Left renal cortex interstitium (tissue), 4 donors: Measurements from ENCODE around the gene MRPL2. TPM values are rescaled to one million over a fixed set of nuclear protein-coding genes. Genes with fewer than 3 reads are reported as not detected.

Experiments
- DNase-seq, 4 donors: peaks; one replicate each; pipeline ENCODE4 v3.0.0-alpha.2; 2013; ENCODE audit warnings: low read depth in 4 of 4, low spot score in 2 of 4, missing footprints in 1 of 4
- polyA plus RNA-seq, 4 donors: library from polyadenylated mRNA; unstranded; fragments of 120-200 nt; gene quantifications; one replicate each; pipeline ENCODE4 v1.2.1, GENCODE V29; 2013; ENCODE audit not compliant: insufficient read length in 4 of 4

The MRPL2 gene
- polyA plus RNA-seq, 4 donors, result 57.5 to 75.2 (median 67.6) TPM

DNA sequence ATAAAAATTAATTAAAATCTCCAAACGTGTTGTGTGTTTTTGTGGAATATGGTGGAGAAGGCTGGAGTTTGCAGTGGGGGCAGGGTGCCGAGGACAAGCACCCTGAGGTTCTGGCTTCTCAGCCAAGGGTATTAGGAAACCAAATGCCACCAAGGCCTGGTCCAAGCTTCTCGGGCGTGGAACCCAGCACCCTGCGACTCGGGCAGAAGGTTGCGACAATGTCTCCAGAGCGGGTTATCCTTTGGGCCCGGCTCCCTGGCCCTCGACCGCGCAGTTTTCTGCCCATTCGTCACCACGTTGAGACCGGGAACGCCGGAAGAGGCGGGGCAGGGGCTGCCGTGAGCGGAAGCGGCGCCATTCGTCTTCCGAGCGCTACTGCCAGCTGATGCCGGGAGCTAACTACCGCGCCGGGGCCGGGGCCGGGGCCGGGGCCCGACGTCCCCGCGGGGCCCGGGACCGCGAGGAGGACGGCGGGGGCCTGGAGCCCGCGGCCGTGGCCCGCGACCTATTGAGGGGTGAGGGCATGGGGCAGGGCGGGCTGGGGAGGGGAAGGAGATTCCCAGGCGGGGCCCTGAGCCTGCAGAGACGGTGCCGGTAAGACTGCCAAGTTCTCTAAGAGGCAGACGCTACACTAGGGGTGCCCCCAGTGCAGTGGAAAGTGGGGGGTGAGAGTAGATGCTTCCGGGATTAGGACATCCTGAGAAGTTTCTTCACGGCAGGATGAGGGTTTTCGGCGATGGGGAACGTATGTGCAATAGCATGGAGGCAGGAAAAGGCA, 37.8 kb downstream of the MRPL2 start, which contains the start of gene RRP36:
Gene RRP36, plus strand, starts transcription at position 354 of the 778 bp plus-strand sequence. Its CDS starts 32 bp downstream, at position 386.
- DNase-seq, result peak in 2 of 4 donors; percentile 51 to 63

DNA sequence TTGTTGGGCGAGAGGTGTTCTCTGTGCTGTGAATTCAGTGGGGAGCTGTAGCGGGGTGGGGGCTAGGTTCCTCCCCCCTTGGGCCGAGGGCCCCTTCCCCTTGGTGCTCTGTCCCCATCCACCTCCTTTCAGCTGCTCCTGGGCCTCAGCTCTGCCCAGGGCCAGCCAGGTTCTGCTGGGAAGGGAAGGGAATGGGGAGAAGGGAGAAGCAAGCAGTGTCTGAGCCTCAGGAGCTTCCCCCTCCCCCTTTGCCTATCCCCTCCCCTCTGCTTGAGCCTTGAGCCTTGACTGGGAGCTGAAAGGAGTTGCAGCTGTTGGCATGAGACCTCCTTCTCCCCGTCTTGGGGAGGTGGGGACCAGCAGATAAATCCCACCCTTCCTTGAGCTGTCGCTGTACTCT, 38.4 kb downstream of the MRPL2 start:
- DNase-seq, result no peak

DNA sequence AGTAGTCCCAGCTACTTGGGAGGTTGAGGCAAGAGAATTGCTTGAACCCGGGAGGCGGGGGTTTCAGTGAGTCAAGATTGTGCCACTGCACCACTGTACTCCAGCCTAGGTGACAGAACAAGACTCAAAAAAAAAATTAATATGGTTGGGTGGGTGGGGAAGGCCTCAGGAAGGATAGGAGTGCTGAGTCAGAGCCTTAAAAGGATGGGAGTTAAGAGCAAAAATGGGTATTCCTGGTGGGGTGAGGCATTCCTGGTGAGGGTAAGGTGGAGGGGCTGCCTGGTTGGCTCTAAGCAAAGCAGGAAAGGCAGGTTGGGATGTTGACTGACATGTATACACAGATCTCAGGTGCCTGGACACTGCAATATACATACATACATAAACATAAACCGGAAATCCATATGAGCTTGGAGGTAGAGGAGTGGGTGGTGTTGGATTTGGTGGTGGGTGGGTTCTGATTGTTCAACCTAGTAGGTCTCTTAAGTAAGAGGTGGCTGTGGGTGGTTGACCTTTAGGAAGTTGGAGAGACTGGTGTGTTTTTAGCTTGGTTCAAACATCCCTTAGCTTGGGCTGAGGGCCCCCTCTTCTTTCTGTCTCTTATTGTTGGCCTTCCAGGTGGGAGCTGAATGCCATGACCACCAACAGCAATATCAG, 39.1 kb downstream of the MRPL2 start:
- no peak for DNase-seq

DNA sequence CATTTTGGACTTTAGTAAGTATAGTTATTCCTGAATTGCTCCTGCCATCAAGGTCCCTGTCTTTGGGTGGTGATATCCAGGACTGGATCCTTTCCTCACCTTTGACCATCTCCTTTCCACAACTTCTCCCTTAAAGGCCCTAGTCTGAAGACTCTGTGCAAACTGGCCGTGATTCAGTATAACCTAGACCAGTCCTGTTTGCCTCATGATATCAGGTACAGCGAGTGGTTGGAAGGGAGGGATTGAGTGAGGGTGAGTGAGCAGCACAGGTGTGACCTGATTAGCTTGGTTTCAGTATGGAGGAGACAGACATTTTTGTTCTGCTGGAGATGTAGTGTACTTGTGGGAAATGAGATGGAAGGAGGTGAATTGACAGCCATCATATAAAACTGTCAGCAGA, 40.1 kb downstream of the MRPL2 start:
- DNase-seq, result no peak

DNA sequence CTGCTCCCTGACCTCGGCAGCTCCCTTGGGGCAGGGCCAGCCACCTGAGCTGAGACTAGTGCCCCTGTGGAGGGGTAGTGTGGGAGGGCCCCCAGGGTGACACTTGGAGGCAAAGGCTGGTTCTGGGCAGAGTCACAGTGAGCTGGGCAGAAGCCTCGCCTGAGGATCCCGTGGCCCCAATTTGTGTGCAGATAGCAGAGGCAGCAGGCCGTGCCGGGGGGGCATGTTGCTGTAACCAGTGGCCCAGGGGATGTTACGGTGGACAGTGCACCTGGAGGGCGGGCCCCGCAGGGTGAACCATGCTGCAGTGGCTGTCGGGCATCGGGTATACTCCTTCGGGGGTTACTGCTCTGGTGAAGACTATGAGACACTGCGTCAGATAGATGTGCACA, 42.3 kb downstream of the MRPL2 start:
- DNase-seq, result no peak

DNA sequence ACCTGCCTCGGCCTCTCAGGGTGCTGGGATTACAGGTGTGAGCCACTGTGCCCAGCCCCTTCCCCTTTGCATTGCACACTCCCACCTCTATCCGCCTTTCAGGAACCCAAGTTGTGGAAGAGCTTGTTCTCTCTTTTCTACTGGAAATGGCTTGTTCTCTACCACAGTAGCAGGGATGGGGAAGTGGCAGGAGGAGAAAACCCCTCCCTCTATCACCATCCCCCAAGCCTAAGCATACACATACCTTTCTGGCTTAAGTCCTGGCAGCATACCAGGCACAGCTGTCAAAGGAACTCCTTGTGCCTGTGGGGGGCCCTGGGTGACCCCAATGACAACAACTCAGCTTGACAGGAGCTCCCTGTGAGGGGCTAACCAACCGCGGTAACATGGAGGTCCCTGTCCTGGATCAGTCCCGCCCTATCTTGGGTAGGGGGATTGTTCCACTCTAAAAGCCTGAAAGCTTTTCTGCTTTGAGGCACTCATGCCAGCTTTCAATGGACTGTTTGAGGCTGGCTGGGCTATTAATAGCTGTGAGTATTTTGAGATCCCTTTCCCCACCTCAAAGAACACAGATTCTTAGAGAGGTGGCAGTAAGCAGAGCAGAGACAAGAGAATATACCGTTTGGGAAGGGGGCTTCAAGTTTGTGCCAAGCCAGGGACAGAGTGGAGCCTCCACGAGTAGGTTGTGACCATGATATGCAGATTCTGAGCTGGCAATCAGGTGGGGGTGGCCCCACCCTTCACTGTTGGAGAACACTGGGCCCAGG, 42.9 kb downstream of the MRPL2 start:
- no peak for DNase-seq

DNA sequence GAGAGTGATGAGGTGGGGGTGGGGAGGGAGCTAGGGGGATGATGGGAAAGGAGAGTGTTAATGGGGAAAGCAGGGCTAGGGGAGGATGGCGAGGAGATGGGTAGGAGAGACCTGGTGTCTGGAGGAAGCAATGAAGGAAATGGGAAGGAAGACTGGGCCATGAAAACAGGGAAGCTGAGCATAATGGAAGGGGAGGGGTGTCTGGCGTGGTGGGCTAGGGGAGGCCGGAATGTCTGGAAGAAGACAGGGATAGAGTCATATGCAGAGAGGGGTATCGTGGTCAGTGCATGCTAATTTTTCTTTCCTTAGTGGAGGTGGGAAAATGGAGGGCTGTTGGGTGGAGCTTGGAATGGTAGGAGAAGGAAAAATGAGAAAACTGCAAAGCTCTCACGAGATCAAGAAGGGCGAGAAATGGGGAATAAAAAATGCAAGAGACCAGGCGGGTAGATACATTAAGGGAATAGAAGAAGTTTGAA, 44.8 kb downstream of the MRPL2 start:
- no peak for DNase-seq

DNA sequence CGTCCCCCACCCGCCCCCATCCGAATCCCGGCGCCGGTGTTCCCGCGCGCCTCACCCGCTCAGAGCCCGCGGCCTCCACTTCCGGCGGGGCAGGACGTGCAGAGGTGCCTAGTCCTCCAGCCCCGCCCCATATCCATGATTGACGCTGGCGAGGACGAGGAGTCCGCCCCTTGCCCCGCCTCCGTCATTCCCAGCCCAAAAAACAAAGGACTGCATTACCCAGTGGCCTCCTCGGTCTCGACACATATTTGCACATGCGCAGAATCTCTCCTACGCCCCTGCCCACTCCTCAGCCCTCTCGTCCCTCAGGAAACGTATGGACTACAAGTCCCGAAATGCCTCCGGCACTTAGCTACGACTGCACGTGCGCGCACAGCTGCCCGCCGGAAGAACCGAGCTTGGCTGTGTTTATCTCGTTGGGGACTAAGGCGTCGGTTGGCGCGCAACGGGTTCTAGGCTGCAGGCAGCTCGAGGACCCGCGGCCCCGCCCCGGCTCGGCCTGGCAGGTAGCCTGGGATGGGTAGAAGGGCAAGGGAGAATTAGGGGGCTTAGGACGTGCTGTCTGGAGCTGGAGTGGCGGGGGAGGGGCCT, 45.3 kb downstream of the MRPL2 start, which contains the start of the genes KLHDC3 and MEA1:
Gene KLHDC3, plus strand, starts transcription at position 407 of the 591 bp plus-strand sequence. CDS start 2,944 bp downstream, outside the sequence.
Gene MEA1, minus strand, starts transcription at position 104 of the 591 bp plus-strand sequence. CDS start 133 bp downstream, outside the sequence.
- peak; percentile 97 to 100 (median 98) for DNase-seq

DNA sequence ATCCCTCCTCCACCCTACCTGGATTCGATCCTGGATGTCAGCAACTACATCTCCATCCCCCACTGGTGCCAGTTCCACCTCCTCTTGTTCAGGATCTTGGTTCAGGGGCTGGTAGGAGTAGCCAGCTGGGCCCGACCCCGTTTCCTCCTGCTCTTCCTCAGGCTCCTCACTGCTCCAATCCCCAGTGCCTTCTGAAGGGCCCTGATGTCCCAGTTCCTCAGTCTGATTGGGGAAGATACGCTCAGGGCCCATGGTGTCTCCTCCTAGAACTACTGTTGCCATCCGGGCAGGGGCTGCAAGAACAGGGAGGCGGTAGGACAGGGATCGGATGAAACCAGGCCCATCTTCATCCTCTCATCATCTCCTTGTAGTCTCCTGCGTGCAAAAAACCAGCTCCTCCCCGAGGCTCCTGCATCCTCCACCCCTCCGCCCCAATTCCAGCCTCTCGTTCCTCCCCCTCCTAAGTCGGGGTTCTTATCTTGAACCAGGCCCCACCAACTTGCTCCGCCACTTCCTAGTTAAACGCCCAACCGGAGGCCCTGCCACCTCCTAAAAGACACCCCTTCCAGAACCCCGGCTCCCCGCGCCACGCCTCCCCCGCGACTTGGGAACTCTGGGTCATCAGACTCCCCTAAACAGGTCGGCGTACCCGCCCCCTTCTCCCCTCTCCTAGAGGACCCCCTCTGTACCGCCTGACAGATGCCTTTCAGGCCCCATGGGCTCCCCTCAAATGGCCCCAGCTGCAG, 46.0 kb downstream of the MRPL2 start:
- DNase-seq, result no peak

DNA sequence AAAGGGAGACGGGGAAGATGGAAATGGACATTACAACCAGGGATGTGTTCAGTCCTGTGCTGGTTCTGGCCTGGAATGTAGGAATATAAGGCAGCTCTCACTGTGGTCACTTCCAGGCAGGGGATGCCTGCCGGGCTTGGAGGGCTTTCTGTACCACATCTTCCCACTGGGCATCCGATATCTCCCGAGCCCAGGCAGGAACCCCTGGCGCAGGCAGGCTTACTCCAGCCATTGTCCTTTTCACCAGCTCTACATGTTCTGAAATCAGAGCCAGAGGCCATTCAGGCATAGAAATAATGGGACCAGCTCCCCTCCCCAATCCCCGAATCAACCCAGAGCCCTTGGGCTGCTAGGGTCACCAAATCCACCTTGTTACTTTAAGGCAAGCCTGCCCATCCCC, 46.9 kb downstream of the MRPL2 start:
- DNase-seq, result no peak

DNA sequence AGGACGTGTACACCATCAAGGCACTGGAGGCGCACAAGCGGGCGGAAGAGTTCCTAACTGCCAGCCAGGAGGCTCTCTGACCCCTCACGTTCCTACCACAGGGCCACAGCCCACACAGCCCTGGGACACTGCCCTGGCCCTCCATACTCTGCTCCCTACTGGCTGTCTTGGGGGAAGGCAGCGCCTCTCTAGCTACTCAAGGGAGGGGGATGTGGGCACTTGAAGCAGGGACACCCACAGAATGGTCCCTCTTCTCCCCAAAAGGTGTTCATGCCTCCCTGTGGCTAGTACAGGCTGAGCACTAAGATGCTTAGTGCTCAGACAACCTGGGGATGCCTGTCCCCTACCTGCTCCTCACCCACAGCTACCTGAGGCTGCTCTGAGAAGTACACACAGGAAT, 48.0 kb downstream of the MRPL2 start:
- no peak for DNase-seq

DNA sequence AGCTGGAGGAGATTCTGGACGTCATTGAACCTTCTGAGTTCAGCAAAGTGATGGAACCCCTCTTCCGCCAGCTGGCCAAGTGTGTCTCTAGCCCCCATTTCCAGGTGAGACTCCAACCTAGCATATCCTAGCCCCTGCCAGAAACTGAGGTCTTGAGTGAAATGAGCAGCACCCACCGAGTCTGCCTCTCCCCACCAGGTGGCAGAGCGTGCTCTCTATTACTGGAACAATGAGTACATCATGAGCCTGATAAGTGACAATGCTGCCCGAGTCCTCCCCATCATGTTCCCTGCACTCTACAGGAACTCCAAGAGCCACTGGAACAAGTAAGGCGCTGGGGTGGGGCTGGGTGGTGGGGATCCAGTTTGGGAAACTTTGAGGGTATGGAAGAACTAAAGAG, 50.1 kb downstream of the MRPL2 start:
- DNase-seq, result no peak

DNA sequence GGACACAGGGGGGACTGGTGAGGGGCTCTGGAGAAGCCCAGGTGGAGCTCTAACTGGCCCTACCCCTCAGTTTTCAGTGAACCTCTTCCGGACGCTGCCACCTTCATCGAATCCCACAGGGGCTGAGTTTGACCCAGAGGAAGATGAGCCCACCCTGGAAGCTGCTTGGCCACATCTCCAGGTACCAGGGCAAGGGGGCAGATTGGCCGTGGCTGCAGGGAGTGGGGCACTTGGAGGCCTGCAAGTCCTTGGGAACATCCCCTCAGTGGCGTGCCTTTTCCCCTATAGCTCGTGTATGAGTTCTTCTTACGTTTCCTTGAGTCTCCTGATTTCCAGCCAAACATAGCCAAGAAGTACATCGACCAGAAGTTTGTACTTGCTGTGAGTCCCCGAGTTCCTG, 52.1 kb downstream of the MRPL2 start:
- DNase-seq, result no peak

DNA sequence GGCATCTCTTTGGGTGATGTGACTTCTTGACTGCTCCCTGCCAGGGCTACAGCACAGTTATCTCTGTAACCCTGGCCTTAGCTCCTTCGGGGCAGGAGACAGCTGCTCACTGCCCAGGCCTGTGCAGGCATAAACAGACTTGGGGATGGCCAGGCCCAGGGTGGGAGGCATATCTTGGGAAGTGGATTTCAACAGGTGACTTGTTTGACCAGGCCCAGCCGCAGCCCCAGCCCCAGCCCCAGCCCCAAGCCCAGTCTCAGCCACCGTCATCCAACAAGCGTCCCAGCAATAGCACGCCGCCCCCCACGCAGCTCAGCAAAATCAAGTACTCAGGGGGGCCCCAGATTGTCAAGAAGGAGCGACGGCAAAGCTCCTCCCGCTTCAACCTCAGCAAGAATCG, 53.0 kb downstream of the MRPL2 start:
- DNase-seq, result no peak

DNA sequence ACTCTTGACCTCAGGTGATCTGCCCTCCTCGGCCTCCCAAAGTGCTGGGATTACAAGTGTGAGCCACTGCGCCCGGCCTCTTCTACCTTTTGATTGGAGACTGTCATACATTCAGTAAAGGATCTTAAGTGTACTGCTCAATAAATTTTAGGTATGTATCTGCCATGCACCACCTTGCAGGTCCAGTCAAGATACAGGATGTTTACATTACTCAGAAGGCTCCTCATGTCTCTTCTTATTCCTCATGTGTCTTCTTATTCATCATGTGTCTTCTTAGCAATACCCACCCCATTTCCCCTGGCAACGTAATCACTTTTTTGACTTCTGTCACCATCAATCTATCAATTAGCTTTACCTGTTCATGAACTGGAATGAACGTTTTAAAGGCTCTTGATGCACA, 53.4 kb downstream of the MRPL2 start:
- DNase-seq, result no peak

Other genes with a start within 250 kb of the MRPL2 start
- gene RPL7L1, start 179.8 kb downstream of the MRPL2 start, polyA plus RNA-seq, result 100 to 1,000 TPM in 3 of 4 donors, 10 to 100 TPM in 1; 97.6 to 127 (median 113) TPM
- gene PTCRA, start 143.4 kb downstream of the MRPL2 start, polyA plus RNA-seq, result under 1 TPM; 0.27 to 0.47 (median 0.39) TPM
- gene CNPY3, start 130.0 kb downstream of the MRPL2 start, polyA plus RNA-seq, result 10 to 100 TPM; 59.5 to 71.6 (median 62.2) TPM
- 1 to 10 TPM in 2 of 4 donors, under 1 TPM in 2; 0.79 to 2.6 (median 1.4) TPM for gene GNMT, start 98.7 kb downstream of the MRPL2 start, polyA plus RNA-seq
- gene PEX6, start 80.3 kb downstream of the MRPL2 start, polyA plus RNA-seq, result 10 to 100 TPM; 19.5 to 31.1 (median 24.2) TPM
- gene PPP2R5D, start 74.9 kb downstream of the MRPL2 start, polyA plus RNA-seq, result 10 to 100 TPM; 55.6 to 70.3 (median 64.6) TPM
- gene MEA1, start 45.5 kb downstream of the MRPL2 start, polyA plus RNA-seq, result 100 to 1,000 TPM in 1 of 4 donors, 10 to 100 TPM in 3; 75.3 to 104 (median 87.6) TPM
- gene KLHDC3, start 45.2 kb downstream of the MRPL2 start, polyA plus RNA-seq, result 100 to 1,000 TPM in 3 of 4 donors, 10 to 100 TPM in 1; 89.8 to 109 (median 102) TPM
- 10 to 100 TPM; 57.6 to 65.5 (median 58.1) TPM for gene RRP36, start 37.8 kb downstream of the MRPL2 start, polyA plus RNA-seq
- gene CUL7, start 5.6 kb downstream of the MRPL2 start, polyA plus RNA-seq, result 10 to 100 TPM; 46.0 to 63.7 (median 52.2) TPM
- gene KLC4, start 197 bp upstream of the MRPL2 start, polyA plus RNA-seq, result 10 to 100 TPM; 50.0 to 80.0 (median 65.7) TPM
- gene PTK7, start 16.9 kb upstream of the MRPL2 start, polyA plus RNA-seq, result 100 to 1,000 TPM; 230 to 296 (median 261) TPM
- 10 to 100 TPM; 26.7 to 36.1 (median 32.1) TPM for gene SRF, start 111.8 kb upstream of the MRPL2 start, polyA plus RNA-seq
- 10 to 100 TPM; 27.5 to 52.0 (median 39.8) TPM for gene CUL9, start 122.8 kb upstream of the MRPL2 start, polyA plus RNA-seq
- gene DNPH1, start 170.0 kb upstream of the MRPL2 start, polyA plus RNA-seq, result 100 to 1,000 TPM in 1 of 4 donors, 10 to 100 TPM in 3; 54.6 to 111 (median 81.2) TPM
- under 1 TPM; 0.25 to 0.55 (median 0.40) TPM for gene TTBK1, start 184.0 kb upstream of the MRPL2 start, polyA plus RNA-seq
- gene SLC22A7, start 238.8 kb upstream of the MRPL2 start, polyA plus RNA-seq, result 1 to 10 TPM in 2 of 4 donors, under 1 TPM in 2; 0.30 to 2.0 (median 0.99) TPM
- gene CRIP3, start 249.4 kb upstream of the MRPL2 start, polyA plus RNA-seq, result 1 to 10 TPM; 2.2 to 9.7 (median 6.0) TPM